SK-N-MC (cell line): ENCODE measurements around the gene CYS1.

Experiments used
- EZH2 ChIP-seq: fragments of 200-600 bp; sonication (generic); IDR thresholded peaks from one replicate; pipeline ENCODE4 v1.6.1; 2017; ENCODE audit warnings: antibody characterized with exemption
- POLR2AphosphoS5 ChIP-seq: IDR thresholded peaks from 2 replicates; pipeline ENCODE4 v1.6.1; 2012; ENCODE audit warnings: mild to moderate bottlenecking, low read depth, low read length, borderline replicate concordance

DNA sequence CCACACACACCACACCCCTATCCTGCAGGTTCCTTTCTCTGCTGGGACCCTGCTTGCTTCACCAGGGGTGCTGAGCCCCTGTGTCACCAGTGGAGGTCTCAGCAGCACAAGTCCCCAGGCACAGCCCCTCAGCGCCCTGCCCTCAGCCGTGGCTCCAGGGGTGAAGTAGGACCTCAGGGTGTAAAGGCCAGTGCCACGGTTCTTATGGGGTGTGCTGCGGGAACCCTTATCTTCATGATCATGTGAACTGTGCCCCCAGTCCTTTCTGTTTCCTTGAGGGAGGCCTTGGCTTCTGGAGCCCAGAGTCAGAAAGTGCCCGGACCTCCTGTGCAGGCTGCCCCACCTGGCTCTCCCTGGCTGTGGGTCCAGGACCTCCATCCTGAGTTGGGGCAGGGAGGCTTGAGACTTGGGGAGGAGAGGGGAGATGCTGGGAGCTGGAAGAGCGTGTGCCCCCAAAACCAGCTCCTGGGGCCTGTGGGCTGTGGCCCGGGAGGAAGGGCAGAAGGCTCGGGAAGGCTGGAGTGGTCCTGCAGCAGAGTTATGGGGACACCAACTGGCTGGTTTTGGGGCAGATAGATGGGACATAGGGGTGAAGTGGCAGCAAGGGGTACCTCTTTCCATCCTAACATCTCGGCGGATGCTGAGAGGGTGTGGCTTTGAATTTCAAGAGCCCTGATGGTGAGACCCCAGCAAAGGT is 57.1 kb downstream of the CYS1 start:
- no peak for TF ChIP-seq POLR2AphosphoS5
- no peak for TF ChIP-seq EZH2
